K562 (cell line): ENCODE data around the gene CYSTM1. TPM values are rescaled to one million over a fixed set of nuclear protein-coding genes. Genes with fewer than 3 reads are reported as not detected.

Source experiments
- ATAC-seq: fragments of 200-7000 bp; cut with Tn5 transposase; 3 replicates; pipeline ENCODE4 v1.9.1; 2020; ENCODE audit warnings: moderate library complexity
- BruUV-seq: library from RNA; stranded (reverse); fragments of 400-500 nt; replicated peaks from 2 replicates; lab custom pipeline; 2021; lab: Mats Ljungman, UMichigan
- CTCF ChIA-PET: fragments of 300-600 bp; formaldehyde crosslinking; extraction: SDS; loops from one replicate; lab custom pipeline; 2021; ENCODE audit warnings: low intra/inter-chr PET ratio; lab: Yijun Ruan, JAX
- POLR2A ChIA-PET: fragments of 300-600, 350-650 bp; sonication (Branson Sonifier 250); formaldehyde crosslinking; extraction: SDS; loops from one replicate; lab custom pipeline; 2021; ENCODE audit warnings: antibody characterized with exemption, inconsistent platforms; lab: Yijun Ruan, JAX
- DNase-seq, 4 experiments: peaks; one replicate each; pipeline versions ENCODE4 v3.0.0 to v3.0.0-alpha.2; 2011 to 2018; ENCODE audit warnings: low spot score in 3 of 4, mixed read lengths in 3 of 4; ENCODE audit errors: extremely low read depth in 1 of 4
- FAIRE-seq: peaks from 2 replicates; lab custom pipeline; 2011; peaks lifted over from hg19 to GRCh38; lab: Jason Lieb, UNC
- H2AFZ ChIP-seq: 2 replicates; pipeline ENCODE4 v1.6.0; 2011; ENCODE audit warnings: low read depth, low read length, control low read depth, inconsistent platforms
- H3K27ac ChIP-seq: fragments of 200-600 bp; 3 replicates; pipeline ENCODE4 v1.8.0; 2011; ENCODE audit warnings: low read depth, mild to moderate bottlenecking, control low read depth, inconsistent platforms, low read length, moderate library complexity, mixed read lengths; ENCODE audit errors: extremely low read depth
- H3K27me3 ChIP-seq, 2 experiments: fragments of 300-600 bp in 1 of 2; 2 replicates in 1 of 2; 3 replicates in 1 of 2; pipeline versions ENCODE4 v1.6.0 to v1.8.0; 2011; ENCODE audit warnings: inconsistent platforms in 2 of 2, low read length in 2 of 2, mild to moderate bottlenecking in 1 of 2, mixed read lengths in 1 of 2, moderate library complexity in 1 of 2; ENCODE audit not compliant: control insufficient read depth in 2 of 2, insufficient read depth in 2 of 2
- H3K36me3 ChIP-seq: fragments of 300-600 bp; 3 replicates; pipeline ENCODE4 v1.8.0; 2011; ENCODE audit warnings: mild to moderate bottlenecking, low read length, inconsistent platforms; ENCODE audit not compliant: control insufficient read depth, insufficient read depth
- H3K4me1 ChIP-seq, 2 experiments: fragments of 200-600 bp in 1 of 2; replicated peaks in 1 of 2; 2 replicates in 1 of 2; 3 replicates in 1 of 2; pipeline versions ENCODE4 v1.5.1 to v1.8.0; 2011; ENCODE audit warnings: inconsistent platforms in 2 of 2, low read length in 2 of 2, mild to moderate bottlenecking in 1 of 2, mixed read lengths in 1 of 2, moderate library complexity in 1 of 2; ENCODE audit not compliant: control insufficient read depth in 2 of 2, insufficient read depth in 2 of 2
- H3K4me2 ChIP-seq: 2 replicates; pipeline ENCODE4 v1.6.1; 2011; ENCODE audit warnings: low read length, control low read depth, inconsistent platforms, mixed read lengths; ENCODE audit not compliant: insufficient read depth
- H3K4me3 ChIP-seq: fragments of 200-600 bp; sonication (generic), shearing (Covaris generic); 2 replicates; pipeline ENCODE4 v1.5.1; 2016; ENCODE audit warnings: control low read depth, inconsistent platforms
- H3K79me2 ChIP-seq: fragments of 200-600 bp; 3 replicates; pipeline ENCODE4 v1.8.0; 2011; ENCODE audit warnings: low read length, inconsistent platforms; ENCODE audit not compliant: control insufficient read depth, insufficient read depth
- H3K9ac ChIP-seq, 2 experiments: 2 replicates each; pipeline versions ENCODE4 v1.6.0 to v1.6.1; 2011; ENCODE audit warnings: low read depth in 2 of 2, low read length in 2 of 2, control low read depth in 1 of 2, inconsistent platforms in 1 of 2, mild to moderate bottlenecking in 1 of 2, mixed read lengths in 1 of 2; ENCODE audit not compliant: insufficient read depth in 1 of 2
- H3K9me1 ChIP-seq: one replicate; pipeline ENCODE4 v1.6.0; 2011; ENCODE audit warnings: inconsistent platforms, mild to moderate bottlenecking, low read length, moderate library complexity; ENCODE audit not compliant: control insufficient read depth, insufficient read depth
- H3K9me3 ChIP-seq: replicated peaks from 2 replicates; pipeline ENCODE4 v1.5.1; 2011; ENCODE audit warnings: low read depth, low read length, inconsistent platforms; ENCODE audit not compliant: control insufficient read depth, insufficient read depth
- H4K20me1 ChIP-seq: replicated peaks from 2 replicates; pipeline ENCODE4 v1.6.1; 2011; ENCODE audit warnings: low read length, inconsistent platforms, mixed read lengths; ENCODE audit not compliant: control insufficient read depth, insufficient read depth
- HCFC1 ChIP-seq: IDR thresholded peaks from 2 replicates; pipeline ENCODE4 v1.6.1; 2012; ENCODE audit warnings: low read depth, low read length, improper control_type of control experiment
- JUN ChIP-seq, 2 experiments: sonication (generic) in 1 of 2; formaldehyde crosslinking in 1 of 2; IDR thresholded peaks; 2 replicates each; pipeline versions ENCODE4 v1.6.1 to v1.8.0; 2012 to 2022; ENCODE audit warnings: borderline replicate concordance in 2 of 2, mild to moderate bottlenecking in 2 of 2, improper control_type of control experiment in 1 of 2, low read depth in 1 of 2, low read length in 1 of 2, missing genetic modification reagents in 1 of 2
- LEF1 ChIP-seq: fragments of 450-650 bp; IDR thresholded peaks from 2 replicates; pipeline ENCODE4 v1.6.1; 2016; ENCODE audit warnings: mild to moderate bottlenecking
- PHF8 ChIP-seq: fragments of 200-600 bp; sonication (generic); IDR thresholded peaks from 2 replicates; pipeline ENCODE4 v1.6.1; 2012; ENCODE audit warnings: mixed run types, mild to moderate bottlenecking, inconsistent platforms, low read length, moderate library complexity, borderline replicate concordance
- RAD21 ChIP-seq, 2 experiments: fragments of 250-450 bp in 1 of 2; fragments of 450-650 bp in 1 of 2; sonication (Bioruptor Pico) in 1 of 2; formaldehyde crosslinking in 1 of 2; IDR thresholded peaks in 1 of 2; conservative IDR thresholded peaks in 1 of 2; 2 replicates each; pipeline versions ENCODE4 v1.4.0 to v1.8.0; 2020 to 2022; ENCODE audit warnings: mild to moderate bottlenecking in 2 of 2, moderate library complexity in 1 of 2
- ZNF134 ChIP-seq: fragments of 250-450 bp; sonication (Bioruptor Pico); conservative IDR thresholded peaks from 2 replicates; pipeline ENCODE4 v1.4.0; 2020
- ZNF165 ChIP-seq: fragments of 250-450 bp; sonication (Bioruptor Pico); IDR thresholded peaks from 2 replicates; pipeline ENCODE4 v1.4.0; 2020; ENCODE audit warnings: borderline replicate concordance
- in situ Hi-C: fragments of 300-500 bp; cut with MboI; formaldehyde crosslinking; loops from 4 replicates; pipeline ENCODE4 v1.15.0; 2018; ENCODE audit warnings: inconsistent platforms, mixed read lengths
- intact Hi-C: fragments of 100-400 bp; cut with micrococcal nuclease; formaldehyde crosslinking; loops from 2 replicates; pipeline ENCODE4 v1.14.2; 2022
- polyA plus RNA-seq, 8 experiments: library from polyadenylated mRNA; depleted of rRNA in 4 of 8; stranded (reverse) in 5 of 8; unstranded in 3 of 8; fragments of >200 nt; fragmentation: Nextera tagmentation in 2 of 8; fragmentation: Illumina TruSeq in 1 of 8; extraction: Ambion mirVana in 2 of 8; extraction: Trizol in 1 of 8; gene quantifications; 2 replicates each; pipeline versions ENCODE4 v1.2.1 to v1.2.3, GENCODE V29; 2011 to 2014; ENCODE audit warnings: inconsistent platforms in 1 of 8, missing spikeins in 1 of 8
- total RNA-seq, 7 experiments: library from RNA; depleted of rRNA in 6 of 7; stranded (reverse); fragments of >200 nt in 6 of 7; fragmentation: Illumina TruSeq in 2 of 7; extraction: Trizol in 2 of 7; gene quantifications; 2 replicates each; pipeline versions ENCODE4 v1.2.1 to v1.2.3, GENCODE V29; 2011 to 2021; ENCODE audit warnings: low replicate concordance in 1 of 7

CYSTM1 gene
- total and polyA plus RNA-seq, 9 of the 15 experiments (the other 6 are each of a cell fraction or from before 2014, with no cell fraction given) = 76.1 to 422 (median 108) TPM

DNA sequence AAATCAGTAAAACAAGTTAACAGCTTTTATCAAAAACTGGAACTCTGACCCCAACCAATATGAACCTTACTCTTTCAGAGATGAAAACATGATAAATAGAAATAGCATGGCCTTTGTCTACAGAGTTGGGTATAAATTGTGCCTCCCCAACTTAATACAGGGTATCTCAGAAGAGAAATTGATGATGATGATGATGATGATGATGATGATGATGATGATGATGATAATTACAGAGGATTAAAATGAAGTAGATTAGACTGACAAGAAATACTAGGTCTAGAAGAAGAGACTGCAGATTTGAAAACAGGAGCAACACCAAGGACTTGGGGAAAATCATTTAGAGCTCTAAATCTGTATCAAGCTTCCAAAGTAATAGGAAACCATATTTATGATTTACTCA, 100.8 kb downstream of the CYSTM1 start:
- Histone ChIP-seq H3K9me3 (no peaks in the 10 kb centered on the region; the same call in 1 of the 2 replicates), H3K4me1 (no peaks in the 10 kb centered on the region), H3K27me3 (no peaks in the 10 kb centered on the region), H3K9me1 (no peaks in the 10 kb centered on the region), H3K79me2 (no peaks in the 10 kb centered on the region), H2AFZ (no peak overlapping the region), H3K9ac (no peak overlapping the region), H3K36me3 (peaks cover 16% of the 10 kb centered on the region; the same call in 2 of the 3 replicates), H3K4me3 (no peak overlapping the region), H4K20me1 (no peaks in the 10 kb centered on the region), H3K27ac (no peak overlapping the region), H3K4me2 (no peak overlapping the region)
- BruUV-seq = no TSS peak
- ChIA-PET POLR2A (interaction anchor here (0.6 to 1.6 kb wide), 5 partner anchors 13 to 39 kb away, joined by 3 read pairs; no protein-coding TSS in a partner anchor), CTCF (no interaction called here)
- no peak for TF ChIP-seq ZNF134 (CRISPR knock-in tag)
- TF ChIP-seq JUN (IDR thresholded peaks at IDR 0.05; ENCODE audit: borderline replicate concordance, low read depth, low read length) = no peak
- no peak for TF ChIP-seq JUN (CRISPR knock-in tag; IDR thresholded peaks at IDR 0.05; ENCODE audit: borderline replicate concordance)
- TF ChIP-seq ZNF165 (CRISPR knock-in tag) = no peak
- TF ChIP-seq PHF8 = no peak
- TF ChIP-seq LEF1 = no peak
- no peak for TF ChIP-seq HCFC1
- TF ChIP-seq RAD21 (CRISPR knock-in tag; conservative IDR thresholded peaks at IDR 0.05 in 1 of 2, IDR thresholded peaks at IDR 0.05 in 1 of 2) = no peak
- intact Hi-C loops = no loop called here
- FAIRE-seq = no peak
- ATAC-seq = no peak
- DNase-seq = no peak
- in situ Hi-C loops = no loop called here
